AG04450 (cell line): Measurements from ENCODE around the gene CLCNKA. TPM values are rescaled to one million over a fixed set of nuclear protein-coding genes. Genes with fewer than 3 reads are reported as not detected.

Experiments used
- CTCF ChIA-PET: fragments of 300-600, 350-600 bp; formaldehyde crosslinking; extraction: SDS; loops from one replicate; lab custom pipeline; 2022; ENCODE audit warnings: antibody characterized with exemption, inconsistent platforms; lab: Charles Lee
- POLR2A ChIA-PET: fragments of 350-600 bp; formaldehyde crosslinking; extraction: SDS; loops from one replicate; lab custom pipeline; 2021; ENCODE audit warnings: antibody characterized with exemption, inconsistent platforms; lab: Yijun Ruan, JAX
- DNase-seq: peaks from one replicate; pipeline ENCODE4 v3.0.0-alpha.2; 2011; ENCODE audit warnings: low read depth, low spot score
- H3K27ac ChIP-seq: one replicate; pipeline ENCODE4 v1.5.1; 2012; ENCODE audit warnings: low read depth, low read length, control low read depth
- H3K27me3 ChIP-seq: one replicate; pipeline ENCODE4 v1.6.0; 2012; ENCODE audit warnings: low read length; ENCODE audit not compliant: control insufficient read depth, insufficient read depth
- H3K4me3 ChIP-seq: 2 replicates; pipeline ENCODE4 v1.5.1; 2011; ENCODE audit warnings: mild to moderate bottlenecking, low read depth, low read length, control low read depth
- H3K9me3 ChIP-seq: 2 replicates; pipeline ENCODE4 v1.5.1; 2012; ENCODE audit warnings: low read length; ENCODE audit not compliant: control insufficient read depth, insufficient read depth
- polyA plus RNA-seq: library from polyadenylated mRNA; depleted of rRNA; stranded (reverse); fragments of >200 nt; gene quantifications from 2 replicates; pipeline ENCODE4 v1.2.3, GENCODE V29; 2011
- TF ChIP-seq, protein P1 (sequence below): IDR thresholded peaks from 2 replicates; pipeline ENCODE4 v1.5.1; 2011; ENCODE audit warnings: low read depth, low read length, control low read depth, inconsistent platforms

Gene CLCNKA
- polyA plus RNA-seq, 1 experiment, result not detected

DNA sequence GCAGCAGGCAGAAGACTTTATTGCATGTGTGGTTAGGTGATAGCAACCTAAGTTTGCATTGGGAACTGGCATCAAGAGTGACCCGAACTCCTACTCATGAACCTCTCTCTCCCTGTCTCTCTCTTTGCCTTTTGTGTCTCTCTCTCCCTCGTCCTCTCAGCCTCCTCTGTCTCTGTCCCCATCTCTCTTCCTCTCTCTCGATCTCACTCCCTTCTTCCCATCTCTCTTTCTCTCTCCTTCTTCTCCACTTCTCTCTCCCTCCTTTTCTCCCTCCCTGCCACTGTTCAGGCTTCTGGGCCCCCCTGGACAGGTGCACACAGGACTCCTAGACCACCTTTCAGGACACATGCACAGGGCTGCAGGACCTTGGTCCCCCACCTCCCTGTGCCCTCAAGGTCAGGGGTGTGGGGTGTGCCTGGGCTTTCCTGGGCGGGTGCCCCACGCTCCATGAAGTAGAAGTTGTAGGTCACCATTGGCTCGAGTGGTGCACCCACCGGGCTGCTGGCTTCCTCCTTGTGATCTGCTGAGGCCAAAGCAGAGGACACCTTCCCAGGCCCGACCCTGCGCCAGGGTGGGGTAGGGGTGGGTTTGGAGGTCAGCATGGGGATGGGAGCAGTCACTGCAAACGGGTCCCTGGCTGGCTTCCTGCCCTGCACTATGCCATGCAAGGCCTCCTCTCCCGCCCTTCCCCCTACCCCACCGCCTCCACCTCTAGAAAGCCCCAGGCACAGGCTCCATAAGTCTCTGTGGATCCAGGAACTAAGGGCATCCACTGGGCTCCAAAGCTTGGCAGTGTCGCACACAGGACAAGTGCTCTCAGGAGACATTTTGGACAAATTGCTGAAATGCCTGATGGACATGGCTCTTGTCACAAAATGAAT is 32.7 kb upstream of the CLCNKA start:
- CTCF ChIA-PET, result no interaction called here
- no peak for DNase-seq
- Histone ChIP-seq H3K27ac (no peak overlapping the region), H3K9me3 (no peaks in the 10 kb centered on the region; the same call in 1 of the 2 replicates), H3K27me3 (peaks cover 2% of the 10 kb centered on the region), H3K4me3 (no peak overlapping the region)
- TF ChIP-seq, protein P1, sequence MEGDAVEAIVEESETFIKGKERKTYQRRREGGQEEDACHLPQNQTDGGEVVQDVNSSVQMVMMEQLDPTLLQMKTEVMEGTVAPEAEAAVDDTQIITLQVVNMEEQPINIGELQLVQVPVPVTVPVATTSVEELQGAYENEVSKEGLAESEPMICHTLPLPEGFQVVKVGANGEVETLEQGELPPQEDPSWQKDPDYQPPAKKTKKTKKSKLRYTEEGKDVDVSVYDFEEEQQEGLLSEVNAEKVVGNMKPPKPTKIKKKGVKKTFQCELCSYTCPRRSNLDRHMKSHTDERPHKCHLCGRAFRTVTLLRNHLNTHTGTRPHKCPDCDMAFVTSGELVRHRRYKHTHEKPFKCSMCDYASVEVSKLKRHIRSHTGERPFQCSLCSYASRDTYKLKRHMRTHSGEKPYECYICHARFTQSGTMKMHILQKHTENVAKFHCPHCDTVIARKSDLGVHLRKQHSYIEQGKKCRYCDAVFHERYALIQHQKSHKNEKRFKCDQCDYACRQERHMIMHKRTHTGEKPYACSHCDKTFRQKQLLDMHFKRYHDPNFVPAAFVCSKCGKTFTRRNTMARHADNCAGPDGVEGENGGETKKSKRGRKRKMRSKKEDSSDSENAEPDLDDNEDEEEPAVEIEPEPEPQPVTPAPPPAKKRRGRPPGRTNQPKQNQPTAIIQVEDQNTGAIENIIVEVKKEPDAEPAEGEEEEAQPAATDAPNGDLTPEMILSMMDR, result no peak
- POLR2A ChIA-PET, result no interaction called here

DNA sequence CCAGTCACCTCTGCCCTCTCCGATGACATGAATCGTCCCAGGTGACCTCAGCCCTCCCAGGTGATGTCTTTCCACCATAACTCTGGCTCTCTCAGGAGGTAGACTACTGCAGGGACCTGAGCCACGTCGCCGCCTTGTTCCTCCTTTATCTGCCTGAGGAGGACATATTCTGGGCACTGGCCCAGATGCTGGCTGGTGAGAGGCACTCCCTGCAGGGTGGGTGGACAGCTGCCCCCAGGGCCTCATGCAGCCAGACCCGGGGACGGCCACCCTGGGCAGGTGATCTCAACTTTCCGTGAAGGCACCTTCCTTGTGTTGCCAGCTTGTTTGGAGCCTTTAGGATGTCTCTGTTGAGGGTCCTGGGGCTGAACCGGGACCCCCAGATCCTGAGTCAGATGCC is 32.1 kb upstream of the CLCNKA start:
- ChIA-PET CTCF (no interaction called here), POLR2A (no interaction called here)
- Histone ChIP-seq H3K4me3 (no peak overlapping the region), H3K27me3 (peaks cover 2% of the 10 kb centered on the region), H3K27ac (no peak overlapping the region), H3K9me3 (no peaks in the 10 kb centered on the region; the same call in 1 of the 2 replicates)
- no peak for DNase-seq
- TF ChIP-seq, protein P1, result no peak

DNA sequence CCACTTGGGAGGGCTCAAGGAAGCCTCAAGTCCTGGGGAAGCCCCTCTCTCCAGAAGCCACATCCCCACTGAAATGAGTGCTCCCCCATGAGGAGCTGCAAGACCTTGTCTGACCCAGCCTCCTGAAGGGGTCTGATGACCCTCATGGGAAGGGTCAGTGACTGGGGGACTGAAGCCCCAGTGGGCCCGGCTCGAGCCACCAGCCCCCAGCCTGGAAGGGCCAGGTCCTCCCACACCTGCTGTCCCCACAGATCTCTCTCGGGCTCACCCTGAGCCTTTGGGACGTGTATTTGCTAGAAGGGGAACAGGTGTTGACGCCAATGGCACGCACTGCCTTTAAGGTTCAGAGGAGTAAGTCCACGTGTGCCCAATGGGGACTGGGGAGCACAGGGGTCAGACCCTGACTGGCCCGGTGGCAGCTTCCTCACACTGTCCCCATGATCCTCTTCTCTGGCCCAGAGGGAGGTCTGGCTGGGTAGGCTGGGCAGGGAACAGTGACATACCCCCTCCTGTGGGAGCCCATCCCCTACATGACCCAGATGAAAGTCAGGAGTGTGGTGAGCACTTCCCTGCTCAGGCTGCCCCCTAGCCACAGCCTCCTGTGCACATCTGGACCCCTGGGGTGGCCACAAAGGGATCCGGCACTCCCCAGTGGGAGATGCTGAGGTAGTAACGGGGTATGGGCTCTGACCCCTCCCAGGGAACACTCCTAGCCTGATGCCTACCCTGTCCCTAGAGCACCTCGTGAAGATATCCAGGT is 30.2 kb upstream of the CLCNKA start:
- H3K27me3 ChIP-seq, result peaks cover 2% of the 10 kb centered on the region
- ChIA-PET CTCF (no interaction called here), POLR2A (no interaction called here)
- H3K27ac ChIP-seq, result no peak overlapping the region
- no peaks in the 10 kb centered on the region; the same call in 1 of the 2 replicates for H3K9me3 ChIP-seq
- no peak overlapping the region for H3K4me3 ChIP-seq
- TF ChIP-seq, protein P1, result no peak
- no peak for DNase-seq

DNA sequence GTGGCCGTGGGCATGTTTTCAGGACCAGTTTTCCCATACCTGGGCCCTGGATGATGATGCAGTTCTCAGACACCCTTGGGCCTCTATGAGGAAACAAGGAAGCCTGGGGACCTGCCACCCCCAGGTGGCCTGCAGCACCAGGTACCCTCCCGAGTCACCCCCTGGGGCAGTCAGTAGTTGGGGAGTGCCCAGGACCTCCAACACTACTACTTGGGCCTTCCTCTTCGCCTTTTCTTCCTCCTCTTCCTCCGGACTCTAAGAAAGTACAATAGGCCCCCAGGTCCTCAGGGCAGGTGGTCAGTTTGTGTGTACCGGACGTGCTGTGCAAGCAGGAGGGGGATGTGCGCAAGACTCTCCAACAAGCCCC is 29.7 kb upstream of the CLCNKA start:
- POLR2A ChIA-PET, result no interaction called here
- CTCF ChIA-PET, result no interaction called here
- no peak overlapping the region for H3K4me3 ChIP-seq
- H3K9me3 ChIP-seq, result no peaks in the 10 kb centered on the region; the same call in 1 of the 2 replicates
- peaks cover 2% of the 10 kb centered on the region for H3K27me3 ChIP-seq
- no peak overlapping the region for H3K27ac ChIP-seq
- DNase-seq, result no peak
- TF ChIP-seq, protein P1, result no peak
